ENCODE measurements around the gene DMWD.

The DMWD gene

GRCh38 chr19:45745606-45746005 lies 47.0 kb downstream of the DMWD start:
- no peak for DNase-seq

- DNase-seq, result no peak
These were observed 49.7 kb downstream of the DMWD start for GRCh38 chr19:45742969-45743368.

GRCh38 chr19:45739498-45740439 lies 52.9 kb downstream of the DMWD start:
- no peak for DNase-seq

- no peak for DNase-seq
These were observed 59.4 kb downstream of the DMWD start, which contains the start of gene MEIOSIN for GRCh38 chr19:45733160-45733810. MEIOSIN (plus strand) TSS chr19:45733439; CDS start chr19:45735377, 1,938 bp downstream.
